Trophoblast cell (in vitro differentiated cells and primary cell): ENCODE results near the gene TERB1.

Experiments
- DNase-seq, 2 donors: peaks; one replicate each; pipeline ENCODE4 v3.0.0-alpha.2; 2016
- H2AFZ ChIP-seq: 2 replicates; pipeline ENCODE4 v1.6.1; 2013; ENCODE audit warnings: low read length, moderate library complexity, mild to moderate bottlenecking; ENCODE audit not compliant: insufficient read depth, poor library complexity
- H2AK5ac ChIP-seq: 2 replicates; pipeline ENCODE4 v1.6.1; 2013; ENCODE audit warnings: mild to moderate bottlenecking, low read length
- H2BK120ac ChIP-seq: 2 replicates; pipeline ENCODE4 v1.6.1; 2013; ENCODE audit warnings: low read length, mild to moderate bottlenecking, moderate library complexity; ENCODE audit not compliant: insufficient read depth, poor library complexity
- H2BK12ac ChIP-seq: 2 replicates; pipeline ENCODE4 v1.6.1; 2013; ENCODE audit warnings: mild to moderate bottlenecking, low read length, moderate library complexity
- H2BK5ac ChIP-seq: 2 replicates; pipeline ENCODE4 v1.6.1; 2013; ENCODE audit warnings: low read length, low read depth, moderate library complexity, mild to moderate bottlenecking; ENCODE audit not compliant: poor library complexity
- H3K14ac ChIP-seq: 2 replicates; pipeline ENCODE4 v1.6.1; 2013; ENCODE audit warnings: mild to moderate bottlenecking, low read length
- H3K18ac ChIP-seq: 2 replicates; pipeline ENCODE4 v1.6.1; 2013; ENCODE audit warnings: mild to moderate bottlenecking, low read length
- H3K23ac ChIP-seq: 2 replicates; pipeline ENCODE4 v1.6.1; 2013; ENCODE audit warnings: low read length
- H3K27ac ChIP-seq: 2 replicates; pipeline ENCODE4 v1.5.1; 2013; ENCODE audit warnings: low read depth, mild to moderate bottlenecking, inconsistent platforms, low read length, moderate library complexity
- H3K27me3 ChIP-seq: 2 replicates; pipeline ENCODE4 v1.6.1; 2013; ENCODE audit warnings: inconsistent platforms, mild to moderate bottlenecking, low read length, moderate library complexity; ENCODE audit not compliant: insufficient read depth
- H3K36me3 ChIP-seq, 2 experiments: 1 replicate in 1 of 2; 2 replicates in 1 of 2; pipeline ENCODE4 v1.6.1; 2013; ENCODE audit warnings: low read length in 2 of 2, mild to moderate bottlenecking in 2 of 2, moderate library complexity in 1 of 2; ENCODE audit not compliant: insufficient read depth in 2 of 2, control insufficient read depth in 1 of 2
- H3K4ac ChIP-seq: 2 replicates; pipeline ENCODE4 v1.6.1; 2013; ENCODE audit warnings: low read depth, mild to moderate bottlenecking, low read length, moderate library complexity
- H3K4me1 ChIP-seq, 2 experiments: 1 replicate in 1 of 2; 2 replicates in 1 of 2; pipeline ENCODE4 v1.6.1; 2013; ENCODE audit warnings: low read length in 2 of 2, mild to moderate bottlenecking in 2 of 2, moderate library complexity in 1 of 2; ENCODE audit not compliant: insufficient read depth in 2 of 2, control insufficient read depth in 1 of 2
- H3K4me2 ChIP-seq: 2 replicates; pipeline ENCODE4 v1.6.1; 2013; ENCODE audit warnings: inconsistent platforms, mild to moderate bottlenecking, low read length, moderate library complexity
- H3K4me3 ChIP-seq: 2 replicates; pipeline ENCODE4 v1.5.1; 2013; ENCODE audit warnings: mild to moderate bottlenecking, low read depth, low read length, inconsistent platforms
- H3K79me1 ChIP-seq: one replicate; pipeline ENCODE4 v1.6.1; 2013; ENCODE audit warnings: low read length
- H3K79me2 ChIP-seq: 2 replicates; pipeline ENCODE4 v1.6.1; 2013; ENCODE audit warnings: low read length, mild to moderate bottlenecking; ENCODE audit not compliant: control insufficient read depth, insufficient read depth, poor library complexity
- H3K9ac ChIP-seq: 2 replicates; pipeline ENCODE4 v1.6.1; 2013; ENCODE audit warnings: mild to moderate bottlenecking, low read length
- H3K9me3 ChIP-seq: 2 replicates; pipeline ENCODE4 v1.6.1; 2013; ENCODE audit warnings: low read depth, mild to moderate bottlenecking, control low read depth, inconsistent platforms, low read length; ENCODE audit not compliant: insufficient read depth
- H4K12ac ChIP-seq: 2 replicates; pipeline ENCODE4 v1.6.1; 2013; ENCODE audit warnings: low read depth, mild to moderate bottlenecking, low read length, moderate library complexity
- H4K8ac ChIP-seq: 2 replicates; pipeline ENCODE4 v1.6.1; 2013; ENCODE audit warnings: low read depth, mild to moderate bottlenecking, low read length, moderate library complexity
- H4K91ac ChIP-seq: one replicate; pipeline ENCODE4 v1.6.1; 2013; ENCODE audit warnings: low read depth, mild to moderate bottlenecking, low read length, moderate library complexity
- WGBS: extraction: QIAGEN DNeasy Blood & Tissue Kit; methylation state at CpG from one replicate; pipeline ENCODE4 v1.1.7; 2013; ENCODE audit warnings: missing lambda C conversion rate; ENCODE audit not compliant: insufficient read length, insufficient coverage; ENCODE audit errors: extremely low coverage; 5-methylcytosine and 5-hydroxymethylcytosine counted together

Gene TERB1

DNA sequence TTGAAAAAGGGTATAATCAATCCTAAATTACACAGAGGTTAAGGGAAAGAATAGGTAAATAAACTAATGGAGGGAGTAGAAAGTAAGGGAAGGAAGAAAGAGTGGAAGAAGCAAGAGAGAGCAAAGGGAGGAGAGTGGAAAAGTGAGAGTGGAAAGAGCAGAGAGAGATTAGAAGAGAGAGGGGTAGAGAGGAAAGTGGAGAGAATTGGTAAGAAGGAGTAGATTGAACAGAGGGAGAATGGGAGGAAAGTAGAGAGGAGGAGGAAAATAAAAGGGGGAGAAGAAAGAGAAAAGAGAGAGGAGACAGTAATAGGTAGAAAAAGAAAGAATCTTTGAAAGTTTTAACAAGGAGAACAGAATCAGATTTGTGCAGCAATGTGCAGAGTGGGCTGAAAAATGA is 24.9 kb downstream of the TERB1 start:
- Histone ChIP-seq H4K8ac (no peak overlapping the region), H3K9me3 (no peaks in the 10 kb centered on the region), H2AFZ (no peak overlapping the region), H3K36me3 (no peaks in the 10 kb centered on the region), H3K4ac (no peak overlapping the region), H2BK12ac (no peak overlapping the region), H2BK5ac (no peak overlapping the region), H3K23ac (no peak overlapping the region), H4K91ac (no peak overlapping the region), H3K9ac (no peak overlapping the region), H3K27me3 (no peaks in the 10 kb centered on the region), H3K4me2 (no peak overlapping the region), H3K79me2 (no peaks in the 10 kb centered on the region), H3K14ac (no peak overlapping the region), H2AK5ac (no peak overlapping the region), H3K27ac (no peak overlapping the region), H3K4me1 (no peaks in the 10 kb centered on the region), H4K12ac (no peak overlapping the region), H2BK120ac (no peak overlapping the region), H3K79me1 (no peaks in the 10 kb centered on the region), H3K18ac (no peak overlapping the region), H3K4me3 (no peak overlapping the region)
- no peak for DNase-seq

DNA sequence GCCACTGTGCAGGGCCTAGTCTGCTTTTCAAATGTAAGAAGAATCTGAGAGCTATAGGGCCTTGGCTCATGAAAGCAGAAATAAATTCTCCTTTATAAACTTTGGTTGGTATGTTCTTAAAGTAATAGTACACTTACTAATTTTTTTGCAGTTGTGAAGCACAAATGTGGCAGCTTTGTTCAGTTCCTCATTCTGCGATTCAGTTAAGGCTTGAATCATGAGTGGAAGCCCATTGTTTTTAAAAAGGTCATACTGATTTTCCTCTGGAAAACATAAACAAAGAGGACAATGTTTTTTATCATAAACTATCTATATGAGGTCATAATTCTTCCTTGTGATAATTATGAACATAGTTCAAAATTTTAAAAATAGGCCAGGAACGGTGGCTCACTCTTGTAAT is 26.4 kb downstream of the TERB1 start:
- Histone ChIP-seq H3K4me2 (no peak overlapping the region), H3K4ac (no peak overlapping the region), H2BK12ac (no peak overlapping the region), H2AK5ac (no peak overlapping the region), H3K79me1 (no peaks in the 10 kb centered on the region), H3K9me3 (no peaks in the 10 kb centered on the region), H3K4me1 (no peaks in the 10 kb centered on the region), H3K27ac (no peak overlapping the region), H4K12ac (no peak overlapping the region), H3K9ac (no peak overlapping the region), H3K18ac (no peak overlapping the region), H2AFZ (no peak overlapping the region), H4K8ac (no peak overlapping the region), H3K4me3 (no peak overlapping the region), H3K79me2 (no peaks in the 10 kb centered on the region), H3K36me3 (no peaks in the 10 kb centered on the region), H3K14ac (no peak overlapping the region), H2BK120ac (no peak overlapping the region), H3K23ac (no peak overlapping the region), H4K91ac (no peak overlapping the region), H3K27me3 (no peaks in the 10 kb centered on the region), H2BK5ac (no peak overlapping the region)
- WGBS = no CpG with 5 or more reads among the region's 2 CpGs
- no peak for DNase-seq

- Histone ChIP-seq H4K91ac (no peak overlapping the region), H3K18ac (no peak overlapping the region), H4K12ac (no peak overlapping the region), H3K4me1 (no peaks in the 10 kb centered on the region), H3K4me3 (no peak overlapping the region), H4K8ac (no peak overlapping the region), H2BK12ac (no peak overlapping the region), H3K79me1 (no peaks in the 10 kb centered on the region), H3K9ac (no peak overlapping the region), H2BK5ac (no peak overlapping the region), H3K79me2 (no peaks in the 10 kb centered on the region), H3K14ac (no peak overlapping the region), H2AK5ac (no peak overlapping the region), H2AFZ (no peak overlapping the region), H3K9me3 (no peaks in the 10 kb centered on the region), H2BK120ac (no peak overlapping the region), H3K4me2 (no peak overlapping the region), H3K27me3 (no peaks in the 10 kb centered on the region), H3K27ac (no peak overlapping the region), H3K4ac (no peak overlapping the region), H3K36me3 (no peaks in the 10 kb centered on the region), H3K23ac (no peak overlapping the region)
- DNase-seq = no peak
Measured at GRCh38 chr16:66758086-66758485, 43.3 kb downstream of the TERB1 start.

DNA sequence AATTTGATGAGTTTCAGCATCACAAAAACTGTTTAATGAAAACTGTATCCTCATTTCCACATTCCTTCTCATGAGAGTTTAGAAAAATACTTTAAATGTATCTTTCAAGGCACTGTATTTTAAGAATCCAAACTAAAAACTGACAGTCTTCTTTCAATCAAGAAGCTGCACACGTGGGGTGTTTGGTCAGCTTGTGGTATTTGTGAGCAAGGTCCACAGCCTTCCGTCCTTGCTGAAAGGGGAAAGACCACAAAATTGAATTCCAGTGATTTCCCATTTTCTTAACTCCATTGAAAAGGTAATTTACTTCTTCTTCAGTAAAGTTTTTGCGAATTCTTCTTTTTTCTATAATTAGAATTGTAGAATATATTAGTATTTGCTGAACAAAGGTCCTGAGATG is 46.6 kb downstream of the TERB1 start:
- Histone ChIP-seq H3K14ac (no peak overlapping the region), H4K8ac (no peak overlapping the region), H3K23ac (no peak overlapping the region), H3K4ac (no peak overlapping the region), H3K9ac (no peak overlapping the region), H4K91ac (no peak overlapping the region), H3K79me2 (peaks cover 16% of the 10 kb centered on the region), H2BK12ac (no peak overlapping the region), H3K4me2 (no peak overlapping the region), H2BK120ac (no peak overlapping the region), H2AFZ (no peak overlapping the region), H3K36me3 (no peaks in the 10 kb centered on the region), H3K27ac (no peak overlapping the region), H3K4me3 (no peak overlapping the region), H4K12ac (no peak overlapping the region), H3K4me1 (peaks cover 7 to 8% of the 10 kb centered on the region in 2 experiments), H3K27me3 (no peaks in the 10 kb centered on the region), H3K9me3 (no peaks in the 10 kb centered on the region), H2BK5ac (no peak overlapping the region), H2AK5ac (no peak overlapping the region), H3K79me1 (peaks cover 7% of the 10 kb centered on the region), H3K18ac (no peak overlapping the region)
- no peak for DNase-seq
- no CpG with 5 or more reads among the region's 3 CpGs for WGBS

DNA sequence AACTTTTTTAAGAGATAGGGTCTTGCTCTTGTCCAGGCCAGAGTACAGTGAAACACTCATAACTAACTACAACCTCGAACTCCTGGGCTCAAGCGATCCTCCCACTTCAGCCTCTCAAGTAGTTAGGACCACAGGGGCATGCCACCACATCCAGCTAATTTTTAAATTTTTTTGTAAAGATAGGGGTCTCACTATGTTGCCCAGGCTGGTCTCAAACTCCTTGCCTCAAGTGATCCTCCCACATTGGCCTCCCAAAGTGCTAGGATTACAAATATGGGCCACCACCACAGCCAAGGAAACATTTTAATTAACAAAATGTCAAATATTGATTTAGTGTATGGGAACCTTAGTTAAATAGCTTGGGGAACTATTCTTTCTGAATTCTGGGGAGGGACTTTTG is 47.2 kb downstream of the TERB1 start:
- H2BK120ac ChIP-seq = no peak overlapping the region
- peaks cover 17% of the 10 kb centered on the region for H3K79me2 ChIP-seq
- H2BK12ac ChIP-seq = no peak overlapping the region
- H3K36me3 ChIP-seq = peaks cover 0 to 2% of the 10 kb centered on the region in 2 experiments
- no peak for DNase-seq
- H3K27ac ChIP-seq = no peak overlapping the region
- H2AFZ ChIP-seq = no peak overlapping the region
- H4K91ac ChIP-seq = no peak overlapping the region
- no peak overlapping the region for H2AK5ac ChIP-seq
- H3K4me1 ChIP-seq = peaks cover 7 to 8% of the 10 kb centered on the region in 2 experiments
- H2BK5ac ChIP-seq = no peak overlapping the region
- H4K12ac ChIP-seq = no peak overlapping the region
- H3K14ac ChIP-seq = no peak overlapping the region
- no peak overlapping the region for H4K8ac ChIP-seq
- H3K4me2 ChIP-seq = no peak overlapping the region
- H3K9me3 ChIP-seq = no peaks in the 10 kb centered on the region
- H3K4ac ChIP-seq = no peak overlapping the region
- no peaks in the 10 kb centered on the region for H3K27me3 ChIP-seq
- WGBS = no CpG with 5 or more reads among the region's 2 CpGs
- H3K9ac ChIP-seq = no peak overlapping the region
- H3K4me3 ChIP-seq = no peak overlapping the region
- H3K79me1 ChIP-seq = peaks cover 7% of the 10 kb centered on the region
- no peak overlapping the region for H3K18ac ChIP-seq
- no peak overlapping the region for H3K23ac ChIP-seq
